GM12801 (cell line): ENCODE measurements around the gene SLC1A2.

Experiments
- CTCF ChIP-seq: IDR thresholded peaks from one replicate; pipeline ENCODE4 v1.5.1; 2011; ENCODE audit warnings: control low read depth; ENCODE audit not compliant: insufficient read length; ENCODE audit errors: extremely low read depth

The SLC1A2 gene

GRCh38 chr11:35337136-35337913 is 82.0 kb downstream of the SLC1A2 start:
- TF ChIP-seq CTCF = no peak

GRCh38 chr11:35336726-35337125 is 82.6 kb downstream of the SLC1A2 start:
- TF ChIP-seq CTCF = no peak

GRCh38 chr11:35335226-35335625 is 84.1 kb downstream of the SLC1A2 start:
- no peak for TF ChIP-seq CTCF

GRCh38 chr11:35334385-35335090 is 84.8 kb downstream of the SLC1A2 start:
- no peak for TF ChIP-seq CTCF

- TF ChIP-seq CTCF = no peak
Observed at GRCh38 chr11:35332524-35332923, 86.8 kb downstream of the SLC1A2 start.

- no peak for TF ChIP-seq CTCF
Observed at GRCh38 chr11:35330931-35331330, 88.4 kb downstream of the SLC1A2 start.

- no peak for TF ChIP-seq CTCF
Observed at GRCh38 chr11:35330156-35330889, 89.0 kb downstream of the SLC1A2 start.
